GM12873 (cell line): Measurements from ENCODE around the gene BPTF.

Source experiments
- CTCF ChIP-seq: IDR thresholded peaks from 2 replicates; pipeline ENCODE4 v1.5.1; 2012; ENCODE audit warnings: low read depth, mild to moderate bottlenecking, moderate library complexity, low read length, control low read depth; ENCODE audit not compliant: insufficient read depth; ENCODE audit errors: missing control alignments

The BPTF gene

GRCh38 chr17:67838538-67838937, 13.2 kb downstream of the BPTF start:
- no peak for TF ChIP-seq CTCF

GRCh38 chr17:67841992-67842391, 16.7 kb downstream of the BPTF start:
- no peak for TF ChIP-seq CTCF

- TF ChIP-seq CTCF, result no peak
Measured at GRCh38 chr17:67842648-67843047, 17.3 kb downstream of the BPTF start.

- no peak for TF ChIP-seq CTCF
Measured at GRCh38 chr17:67845374-67845773, 20.1 kb downstream of the BPTF start.

- TF ChIP-seq CTCF, result no peak
Measured at GRCh38 chr17:67850991-67851631, 25.8 kb downstream of the BPTF start.

- TF ChIP-seq CTCF, result no peak
Measured at GRCh38 chr17:67853703-67854102, 28.4 kb downstream of the BPTF start.

GRCh38 chr17:67854378-67854777, 29.1 kb downstream of the BPTF start:
- no peak for TF ChIP-seq CTCF
